H1 (cell line): ENCODE measurements around the gene PPP1R13B. TPM values are rescaled to one million over a fixed set of nuclear protein-coding genes. Genes with fewer than 3 reads are reported as not detected.

Experiments
- CTCF ChIA-PET: fragments of 300-600 bp; sonication (Branson Sonifier 250); formaldehyde crosslinking; loops from one replicate; lab custom pipeline; 2021; ENCODE audit not compliant: partially characterized antibody; lab: Charles Lee
- POLR2A ChIA-PET: fragments of 300-600 bp; sonication (Branson Sonifier 250); formaldehyde crosslinking; loops from one replicate; lab custom pipeline; 2021; ENCODE audit warnings: inconsistent platforms; ENCODE audit not compliant: partially characterized antibody; lab: Charles Lee
- DNase-seq, 2 experiments: peaks; one replicate each; pipeline versions ENCODE4 v3.0.0 to v3.0.0-alpha.2; 2010 to 2022; ENCODE audit warnings: low spot score in 2 of 2, low read depth in 1 of 2, mixed read lengths in 1 of 2
- FAIRE-seq: peaks from 2 replicates; lab custom pipeline; 2011; peaks lifted over from hg19 to GRCh38; lab: Jason Lieb, UNC
- H2AFZ ChIP-seq: 2 replicates; pipeline ENCODE4 v1.8.1; 2012; ENCODE audit warnings: low read length, inconsistent platforms
- H2AK5ac ChIP-seq: 2 replicates; pipeline ENCODE4 v1.6.1; 2013; ENCODE audit warnings: low read depth, low read length
- H2BK120ac ChIP-seq: replicated peaks from 2 replicates; pipeline ENCODE3; 2013; ENCODE audit warnings: low read depth, low read length, inconsistent platforms
- H2BK12ac ChIP-seq: 2 replicates; pipeline ENCODE4 v1.6.1; 2013; ENCODE audit warnings: low read depth, low read length
- H2BK15ac ChIP-seq: 2 replicates; pipeline ENCODE4 v1.6.1; 2013; ENCODE audit warnings: low read length
- H2BK20ac ChIP-seq: 2 replicates; pipeline ENCODE4 v1.6.1; 2013; ENCODE audit warnings: low read length
- H2BK5ac ChIP-seq: 2 replicates; pipeline ENCODE4 v1.6.1; 2013; ENCODE audit warnings: low read depth, low read length
- H3K14ac ChIP-seq: 2 replicates; pipeline ENCODE4 v1.6.1; 2013; ENCODE audit warnings: inconsistent platforms; ENCODE audit not compliant: insufficient read length
- H3K18ac ChIP-seq: 2 replicates; pipeline ENCODE4 v1.6.1; 2013; ENCODE audit warnings: low read length; ENCODE audit errors: extremely low read depth
- H3K23ac ChIP-seq: 2 replicates; pipeline ENCODE4 v1.6.1; 2013; ENCODE audit warnings: inconsistent platforms; ENCODE audit not compliant: insufficient read length
- H3K23me2 ChIP-seq: 2 replicates; pipeline ENCODE4 v1.6.1; 2013; ENCODE audit warnings: low read depth, low read length
- H3K27ac ChIP-seq: 2 replicates; pipeline ENCODE4 v1.6.1; 2011; ENCODE audit warnings: low read depth, low read length, inconsistent platforms
- H3K27me3 ChIP-seq, 4 experiments: replicated peaks in 1 of 4; 1 replicate in 1 of 4; 2 replicates in 3 of 4; pipeline versions ENCODE4 v1.6.1 to v1.8.1; 2011 to 2013; ENCODE audit warnings: low read length in 3 of 4, mild to moderate bottlenecking in 3 of 4, inconsistent platforms in 2 of 4, mixed read lengths in 2 of 4, moderate library complexity in 1 of 4; ENCODE audit not compliant: control insufficient read depth in 3 of 4, insufficient read depth in 3 of 4; ENCODE audit errors: extremely low read depth in 1 of 4
- H3K36me3 ChIP-seq, 4 experiments: 2 replicates each; pipeline versions ENCODE4 v1.6.1 to v1.8.1; 2011 to 2013; ENCODE audit warnings: mild to moderate bottlenecking in 4 of 4, low read length in 3 of 4, moderate library complexity in 2 of 4, control low read depth in 1 of 4, inconsistent platforms in 1 of 4; ENCODE audit not compliant: insufficient read depth in 4 of 4, control insufficient read depth in 2 of 4
- H3K4ac ChIP-seq: replicated peaks from 2 replicates; pipeline ENCODE3; 2013; ENCODE audit warnings: low read length, low read depth, mixed read lengths, inconsistent platforms; ENCODE audit not compliant: insufficient read length
- H3K4me1 ChIP-seq, 4 experiments: replicated peaks in 1 of 4; 1 replicate in 1 of 4; 2 replicates in 3 of 4; pipeline versions ENCODE4 v1.6.1 to v1.8.1; 2011 to 2013; ENCODE audit warnings: low read length in 3 of 4, inconsistent platforms in 2 of 4, mixed read lengths in 1 of 4; ENCODE audit not compliant: insufficient read depth in 4 of 4, control insufficient read depth in 3 of 4
- H3K4me2 ChIP-seq, 2 experiments: 2 replicates each; pipeline versions ENCODE4 v1.6.1 to v1.8.1; 2011 to 2013; ENCODE audit warnings: low read depth in 2 of 2, low read length in 2 of 2, control low read depth in 1 of 2, inconsistent platforms in 1 of 2, mild to moderate bottlenecking in 1 of 2; ENCODE audit not compliant: insufficient read depth in 1 of 2
- H3K4me3 ChIP-seq, 4 experiments: fragments of 200-600, 300-600 bp in 1 of 4; sonication (generic), shearing (Covaris generic), sonication (Bioruptor Twin) in 1 of 4; 2 replicates each; pipeline versions ENCODE4 v1.5.1 to v1.8.1; 2011 to 2016; ENCODE audit warnings: low read length in 4 of 4, low read depth in 3 of 4, control low read depth in 2 of 4, inconsistent platforms in 2 of 4, mild to moderate bottlenecking in 2 of 4, mixed read lengths in 1 of 4, moderate library complexity in 1 of 4; ENCODE audit not compliant: insufficient read depth in 2 of 4; ENCODE audit errors: extremely low read depth in 1 of 4
- H3K56ac ChIP-seq: replicated peaks from 2 replicates; pipeline ENCODE3; 2013; ENCODE audit warnings: low read depth, mild to moderate bottlenecking, mixed read lengths, low read length, inconsistent platforms; ENCODE audit not compliant: insufficient read length
- H3K79me1 ChIP-seq: 2 replicates; pipeline ENCODE4 v1.6.1; 2013; ENCODE audit warnings: low read depth, low read length, control low read depth
- H3K79me2 ChIP-seq, 2 experiments: 2 replicates each; pipeline versions ENCODE4 v1.6.1 to v1.8.1; 2012 to 2013; ENCODE audit warnings: low read length in 2 of 2, mild to moderate bottlenecking in 2 of 2, inconsistent platforms in 1 of 2; ENCODE audit not compliant: insufficient read depth in 2 of 2, control insufficient read depth in 1 of 2
- H3K9ac ChIP-seq, 4 experiments: replicated peaks in 1 of 4; 1 replicate in 1 of 4; 2 replicates in 3 of 4; pipeline versions ENCODE4 v1.6.1 to v1.8.1; 2011 to 2013; ENCODE audit warnings: low read depth in 3 of 4, low read length in 3 of 4, control low read depth in 2 of 4, mild to moderate bottlenecking in 2 of 4, moderate library complexity in 2 of 4, inconsistent platforms in 1 of 4; ENCODE audit errors: extremely low read depth in 1 of 4
- H3K9me3 ChIP-seq, 2 experiments: 2 replicates each; pipeline versions ENCODE4 v1.6.1 to v1.8.1; 2012 to 2013; ENCODE audit warnings: mild to moderate bottlenecking in 2 of 2, moderate library complexity in 2 of 2, control low read depth in 1 of 2, inconsistent platforms in 1 of 2, low read depth in 1 of 2, low read length in 1 of 2, mixed read lengths in 1 of 2; ENCODE audit not compliant: insufficient read depth in 2 of 2
- H4K20me1 ChIP-seq, 2 experiments: replicated peaks in 1 of 2; 2 replicates each; pipeline versions ENCODE3 to v1.8.1; 2011 to 2013; ENCODE audit warnings: inconsistent platforms in 2 of 2, low read length in 2 of 2, mild to moderate bottlenecking in 1 of 2; ENCODE audit not compliant: insufficient read depth in 2 of 2, control insufficient read depth in 1 of 2
- H4K5ac ChIP-seq: 2 replicates; pipeline ENCODE4 v1.6.1; 2013; ENCODE audit warnings: low read length, low read depth, mixed read lengths, inconsistent platforms; ENCODE audit not compliant: insufficient read length
- H4K8ac ChIP-seq: 2 replicates; pipeline ENCODE4 v1.8.0; 2013; ENCODE audit warnings: mild to moderate bottlenecking, moderate library complexity, low read length, inconsistent platforms; ENCODE audit not compliant: insufficient read depth; ENCODE audit errors: extremely low read depth
- H4K91ac ChIP-seq: replicated peaks from 2 replicates; pipeline ENCODE3; 2013; ENCODE audit warnings: low read length, mixed read lengths, inconsistent platforms; ENCODE audit not compliant: insufficient read length
- CHD2 ChIP-seq: IDR thresholded peaks from 2 replicates; pipeline ENCODE4 v1.6.1; 2012; ENCODE audit warnings: low read length, improper control_type of control experiment
- WGBS, 2 experiments: shearing (Covaris generic) in 1 of 2; methylation state at CpG; one replicate each; pipeline versions ENCODE4 v1.1.6 to v1.1.7; 2013 to 2015; ENCODE audit warnings: low lambda C conversion rate in 2 of 2, mixed read lengths in 2 of 2, inconsistent platforms in 1 of 2, low coverage in 1 of 2, missing lambda C conversion rate in 1 of 2; ENCODE audit not compliant: insufficient replicate concordance in 2 of 2, insufficient coverage in 1 of 2, insufficient read length in 1 of 2; ENCODE audit errors: extremely low coverage in 1 of 2, missing lambda C conversion rate in 1 of 2; 5-methylcytosine and 5-hydroxymethylcytosine counted together
- polyA plus RNA-seq, 7 experiments: library from polyadenylated mRNA; depleted of rRNA in 3 of 7; stranded (reverse) in 5 of 7; unstranded in 2 of 7; fragments of >200 nt in 5 of 7; fragments of 200-250 nt in 2 of 7; gene quantifications; 1 replicate in 5 of 7; 2 replicates in 1 of 7; 4 replicates in 1 of 7; pipeline versions ENCODE4 v1.2.1 to v1.2.3, GENCODE V29; 2011 to 2013; ENCODE audit warnings: missing spikeins in 2 of 7, mixed read lengths in 2 of 7
- total RNA-seq: library from RNA; stranded (reverse); fragmentation: NEBNext Ultra II Directional; extraction: Animal tissue kit (Norgen Biotek cat#: 25700); gene quantifications from 2 replicates; pipeline ENCODE4 v1.2.1, GENCODE V29; 2021

PPP1R13B gene
- total and polyA plus RNA-seq, 2 of the 8 experiments (the other 6 are each of a cell fraction or from before 2014, with no cell fraction given), result 2.6 to 8.9 TPM

- no peak overlapping the region for H3K27ac ChIP-seq
Observed at GRCh38 chr14:103728721-103729120, 118.7 kb downstream of the PPP1R13B start.

More at GRCh38 chr14:103728721-103729120, 118.7 kb downstream of the PPP1R13B start:
- CTCF ChIA-PET, result interaction anchor here (1.1 to 1.2 kb wide), 2 partner anchors 9 to 68 kb away, joined by 3 read pairs; no protein-coding TSS in a partner anchor
- FAIRE-seq (no peak), DNase-seq (no peak)
- Histone ChIP-seq H4K20me1 (peaks cover 14 to 23% of the 10 kb centered on the region in 2 experiments), H2AK5ac (no peak overlapping the region), H2BK5ac (no peak overlapping the region), H3K79me2 (peaks cover 0 to 10% of the 10 kb centered on the region in 2 experiments; a peak in 1 of 4 replicates), H3K9ac (no peak overlapping the region), H3K23ac (no peak overlapping the region), H3K79me1 (peaks cover 6% of the 10 kb centered on the region), H3K4me2 (no peak overlapping the region), H3K18ac (no peak overlapping the region), H3K56ac (no peak overlapping the region), H4K8ac (no peak overlapping the region), H2BK12ac (no peak overlapping the region), H3K4ac (no peak overlapping the region), H4K5ac (no peak overlapping the region), H3K4me1 (no peaks in the 10 kb centered on the region; a peak in 1 of 7 replicates), H3K9me3 (no peaks in the 10 kb centered on the region), H2BK120ac (no peak overlapping the region), H3K36me3 (peaks cover 5 to 21% (median 13%) of the 10 kb centered on the region in 4 experiments; a peak in 6 of 8 replicates), H4K91ac (no peak overlapping the region), H3K14ac (no peak overlapping the region), H2AFZ (no peak overlapping the region), H3K23me2 (no peaks in the 10 kb centered on the region), H2BK20ac (no peak overlapping the region), H3K27me3 (no peaks in the 10 kb centered on the region), H3K4me3 (no peak overlapping the region), H2BK15ac (no peak overlapping the region)
- TF ChIP-seq CHD2, result no peak
- POLR2A ChIA-PET, result no interaction called here
- 95% methylated on average over 12 of the region's 12 CpGs; no CpG with 5 or more reads in 1 of the 2 experiments for WGBS, 2 experiments
